ENCODE results near the gene WDR7. TPM values are rescaled to one million over a fixed set of nuclear protein-coding genes. Genes with fewer than 3 reads are reported as not detected.

WDR7 gene
- total RNA-seq, 4 donors from 2014 or later = 16.2 to 39.4 (median 19.9) TPM

GRCh38 chr18:56947236-56947635 lies 296.1 kb downstream of the WDR7 start:
- no peak for DNase-seq (ENCODE audit: low spot score)
- no peak for ATAC-seq (ENCODE audit: low FRiP score)
- no peak for TF ChIP-seq CTCF (IDR thresholded peaks at IDR 0.05)

DNA sequence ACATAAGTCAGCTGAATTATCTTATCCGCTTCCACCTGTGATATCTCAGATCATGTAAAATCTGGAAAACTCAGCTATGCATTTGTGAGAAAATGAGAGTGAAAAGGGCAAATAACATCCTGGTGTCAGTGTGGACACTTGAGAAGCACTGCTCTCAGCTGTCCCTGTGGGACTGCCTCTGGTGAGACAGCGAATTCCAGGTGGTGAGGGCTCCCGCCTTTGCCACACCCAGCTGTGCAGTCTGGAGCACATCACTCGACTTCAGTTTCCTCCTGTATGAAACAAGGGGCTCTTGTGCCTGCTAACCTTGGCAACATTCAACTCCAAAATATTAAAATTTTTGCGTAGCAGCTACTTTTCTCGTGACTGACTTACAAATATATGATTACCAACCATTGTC lies 300.9 kb downstream of the WDR7 start:
- TF ChIP-seq CTCF (IDR thresholded peaks at IDR 0.05) = no peak
- DNase-seq (ENCODE audit: low spot score) (no peak), ATAC-seq (ENCODE audit: low FRiP score) (no peak)

DNA sequence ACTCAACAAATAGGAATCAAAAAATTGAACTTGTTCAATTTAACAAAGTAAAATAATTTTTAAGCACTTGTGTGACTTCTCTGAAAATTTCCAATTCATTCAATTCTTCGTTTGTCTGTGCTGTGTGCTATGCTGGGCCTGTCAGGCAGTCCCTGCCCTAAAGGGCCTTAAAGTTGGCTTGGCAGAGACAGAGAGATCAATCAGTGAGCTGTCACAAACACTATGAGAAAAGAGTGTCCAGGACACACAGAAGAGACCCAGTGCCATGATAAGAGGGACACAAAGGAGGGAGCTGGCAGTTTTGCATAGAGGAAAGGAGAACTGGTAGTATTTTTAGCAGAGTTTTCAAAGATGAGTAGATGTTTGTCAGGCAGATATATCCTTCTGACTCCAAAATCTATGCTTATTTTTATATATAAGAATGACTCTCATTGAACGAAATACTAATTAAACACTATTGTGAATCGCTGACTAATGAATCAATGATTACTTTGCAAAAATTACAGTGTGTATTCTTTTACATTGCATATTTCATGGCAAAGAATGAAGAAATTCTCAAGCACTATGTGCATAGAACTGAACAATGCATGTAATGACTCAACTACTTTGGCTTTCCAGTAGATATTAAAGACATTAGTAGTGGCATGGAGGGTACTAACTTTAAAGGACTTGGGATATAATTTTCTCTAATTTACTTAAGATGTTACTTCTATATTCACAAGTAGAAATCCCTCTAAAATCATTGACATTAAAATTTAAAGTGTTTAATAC lies 302.5 kb downstream of the WDR7 start:
- DNase-seq (ENCODE audit: low spot score) (no peak), ATAC-seq (ENCODE audit: low FRiP score) (no peak)
- no peak for TF ChIP-seq CTCF (IDR thresholded peaks at IDR 0.05)

DNA sequence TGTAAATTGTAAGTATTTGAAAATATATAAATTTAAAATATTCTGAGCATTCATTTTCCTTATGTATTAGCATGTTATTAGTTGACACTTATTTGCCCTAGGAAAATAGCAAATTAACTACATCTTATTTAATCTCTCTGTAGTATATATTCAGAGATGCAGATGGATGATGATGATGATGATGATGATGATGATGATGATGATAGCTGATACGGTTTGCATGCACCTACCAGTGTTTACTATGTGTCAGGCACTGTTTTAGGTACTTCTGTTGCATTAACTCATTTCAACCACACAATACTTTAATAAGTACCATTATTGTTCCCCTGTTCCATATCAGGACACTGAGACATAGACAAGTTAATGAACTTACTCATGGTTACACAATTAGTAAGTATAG lies 304.3 kb downstream of the WDR7 start:
- ATAC-seq (ENCODE audit: low FRiP score) = no peak
- no peak for TF ChIP-seq CTCF (IDR thresholded peaks at IDR 0.05)
- DNase-seq (ENCODE audit: low spot score) = no peak

DNA sequence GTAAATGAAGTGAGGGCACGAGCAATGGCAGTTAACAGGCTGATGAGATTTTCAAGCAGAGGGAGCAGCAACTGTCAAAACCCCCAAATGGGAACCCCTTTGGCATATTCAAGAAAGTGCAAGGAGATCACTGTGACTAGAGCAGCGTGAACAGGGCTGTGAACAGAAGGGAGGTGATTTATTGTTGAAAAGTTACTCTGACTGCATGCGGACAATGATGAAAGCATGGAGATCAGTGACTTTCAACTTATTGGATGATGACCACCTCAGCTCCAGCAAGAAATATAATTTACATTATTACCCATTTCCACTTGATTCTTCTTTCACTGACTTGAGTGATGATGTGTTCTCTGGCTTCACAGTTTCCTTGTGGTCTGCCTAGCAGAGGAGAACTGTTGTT lies 308.0 kb downstream of the WDR7 start:
- DNase-seq (ENCODE audit: low spot score) = no peak
- no peak for ATAC-seq (ENCODE audit: low FRiP score)
- TF ChIP-seq CTCF (IDR thresholded peaks at IDR 0.05) = no peak

DNA sequence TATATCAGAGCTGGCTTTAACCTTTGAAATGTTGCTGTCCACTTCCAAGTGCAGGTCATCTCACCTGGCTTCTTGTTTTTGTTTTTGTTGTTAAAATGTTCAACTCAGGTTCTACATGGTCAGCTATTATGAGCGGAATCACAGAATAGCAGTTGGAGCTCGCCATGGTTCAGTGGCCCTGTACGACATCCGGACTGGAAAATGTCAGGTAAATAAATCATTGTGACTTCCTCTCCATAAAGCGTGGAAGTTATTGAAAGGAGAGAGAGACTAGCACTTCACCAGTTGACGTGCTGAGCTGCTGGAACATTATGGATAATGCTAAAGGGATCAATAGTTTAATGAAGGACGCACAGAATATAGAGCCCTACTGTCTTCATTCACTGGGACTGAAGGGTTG lies 311.2 kb downstream of the WDR7 start:
- TF ChIP-seq CTCF (IDR thresholded peaks at IDR 0.05) = no peak
- no peak for DNase-seq (ENCODE audit: low spot score)
- ATAC-seq (ENCODE audit: low FRiP score) = no peak

DNA sequence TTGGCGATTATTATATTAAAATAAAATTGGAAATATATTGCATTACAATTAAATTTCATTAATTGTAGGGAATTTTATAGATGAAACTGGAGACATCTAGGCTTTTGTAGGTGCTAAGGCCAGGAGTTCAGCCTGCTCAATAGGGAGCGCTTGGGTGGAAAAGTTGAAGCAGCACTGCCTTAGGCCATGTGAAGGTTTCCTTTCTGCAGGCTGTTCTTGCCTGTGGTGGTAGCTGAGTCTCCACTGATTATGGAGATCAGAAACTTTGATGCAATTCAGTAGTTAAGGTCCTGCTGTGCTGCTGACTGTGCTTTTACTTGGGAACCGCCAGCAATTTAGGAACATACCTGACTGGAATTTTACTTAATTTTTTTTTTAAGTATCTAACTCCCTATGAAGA lies 315.9 kb downstream of the WDR7 start:
- DNase-seq (ENCODE audit: low spot score) (no peak), ATAC-seq (ENCODE audit: low FRiP score) (no peak)
- no peak for TF ChIP-seq CTCF (IDR thresholded peaks at IDR 0.05)

Data from omental fat pad (tissue), 4 donors.